K562 (cell line): ENCODE data around the gene SCN1B. TPM values are rescaled to one million over a fixed set of nuclear protein-coding genes. Genes with fewer than 3 reads are reported as not detected.

ENCODE experiments used
- ARNT ChIP-seq, 2 experiments: fragments of 450-650 bp; IDR thresholded peaks; 2 replicates each; pipeline ENCODE4 v1.6.1; 2016; ENCODE audit warnings: mild to moderate bottlenecking in 1 of 2
- DPF2 ChIP-seq: fragments of 450-650 bp; IDR thresholded peaks from 2 replicates; pipeline ENCODE4 v1.6.1; 2016
- HNRNPK ChIP-seq: fragments of 200-400 bp; formaldehyde crosslinking; IDR thresholded peaks from one replicate; pipeline ENCODE4 v1.6.1; 2018; ENCODE audit warnings: mild to moderate bottlenecking, low read depth, low read length; ENCODE audit not compliant: poor library complexity, severe bottlenecking
- IRF2 ChIP-seq: sonication (generic); formaldehyde crosslinking; IDR thresholded peaks from 2 replicates; pipeline ENCODE4 v1.8.1; 2022; ENCODE audit warnings: mild to moderate bottlenecking, missing genetic modification reagents
- KDM4B ChIP-seq, 2 experiments: fragments of 450-650 bp in 1 of 2; sonication (generic) in 1 of 2; IDR thresholded peaks; 2 replicates each; pipeline ENCODE4 v1.6.1; 2016 to 2017; ENCODE audit warnings: borderline replicate concordance in 2 of 2, antibody characterized with exemption in 1 of 2, low read depth in 1 of 2, mild to moderate bottlenecking in 1 of 2
- KLF16 ChIP-seq: IDR thresholded peaks from 2 replicates; pipeline ENCODE4 v1.6.1; 2016; ENCODE audit warnings: antibody characterized with exemption
- MEF2A ChIP-seq: IDR thresholded peaks from 2 replicates; pipeline ENCODE4 v1.6.1; 2011; ENCODE audit warnings: low read depth, mild to moderate bottlenecking, low read length, moderate library complexity; ENCODE audit not compliant: control insufficient read depth
- PRMT5 ChIP-seq: sonication (generic); formaldehyde crosslinking; IDR thresholded peaks from 2 replicates; pipeline ENCODE4 v1.5.0; 2020; ENCODE audit warnings: missing genetic modification reagents
- TRIM25 ChIP-seq: fragments of 450-650 bp; IDR thresholded peaks from 2 replicates; pipeline ENCODE4 v1.7.0; 2016; ENCODE audit warnings: borderline replicate concordance
- polyA plus RNA-seq, 8 experiments: library from polyadenylated mRNA; depleted of rRNA in 4 of 8; stranded (reverse) in 5 of 8; unstranded in 3 of 8; fragments of >200 nt; fragmentation: Nextera tagmentation in 2 of 8; fragmentation: Illumina TruSeq in 1 of 8; extraction: Ambion mirVana in 2 of 8; extraction: Trizol in 1 of 8; gene quantifications; 2 replicates each; pipeline versions ENCODE4 v1.2.1 to v1.2.3, GENCODE V29; 2011 to 2014; ENCODE audit warnings: inconsistent platforms in 1 of 8, missing spikeins in 1 of 8
- total RNA-seq, 7 experiments: library from RNA; depleted of rRNA in 6 of 7; stranded (reverse); fragments of >200 nt in 6 of 7; fragmentation: Illumina TruSeq in 2 of 7; extraction: Trizol in 2 of 7; gene quantifications; 2 replicates each; pipeline versions ENCODE4 v1.2.1 to v1.2.3, GENCODE V29; 2011 to 2021; ENCODE audit warnings: low replicate concordance in 1 of 7
- TF ChIP-seq, protein P1 (sequence below): fragments of 200-800 bp; sonication (Bioruptor generic); IDR thresholded peaks from 2 replicates; pipeline ENCODE4 v1.6.1; 2017; ENCODE audit warnings: missing genetic modification characterization, missing compliant biosample characterization

SCN1B gene
- total and polyA plus RNA-seq, 9 of the 15 experiments (the other 6 are each of a cell fraction or from before 2014, with no cell fraction given), result 0.03 to 2.5 (median 0.91) TPM

DNA sequence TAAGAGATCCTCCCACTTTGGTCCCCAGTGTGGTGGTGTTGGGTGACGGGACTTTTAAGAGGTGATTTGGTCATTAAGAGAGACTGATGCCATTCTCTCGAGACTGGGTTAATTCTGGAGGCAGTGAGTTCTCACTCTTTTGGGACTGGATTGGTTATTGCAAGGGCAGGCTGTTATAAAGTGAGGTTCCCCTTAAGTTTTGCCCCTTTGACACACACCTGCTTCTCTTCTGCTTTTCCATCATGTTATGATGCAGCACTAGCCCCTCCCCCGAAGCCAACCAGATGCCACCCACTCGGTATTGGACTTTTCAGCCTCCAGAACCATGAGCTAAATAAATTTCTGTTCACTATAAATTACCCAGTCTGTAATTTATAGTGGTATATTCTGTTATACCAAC is 46.5 kb upstream of the SCN1B start (continued):
- TF ChIP-seq TRIM25, result no peak
- TF ChIP-seq, protein P1, sequence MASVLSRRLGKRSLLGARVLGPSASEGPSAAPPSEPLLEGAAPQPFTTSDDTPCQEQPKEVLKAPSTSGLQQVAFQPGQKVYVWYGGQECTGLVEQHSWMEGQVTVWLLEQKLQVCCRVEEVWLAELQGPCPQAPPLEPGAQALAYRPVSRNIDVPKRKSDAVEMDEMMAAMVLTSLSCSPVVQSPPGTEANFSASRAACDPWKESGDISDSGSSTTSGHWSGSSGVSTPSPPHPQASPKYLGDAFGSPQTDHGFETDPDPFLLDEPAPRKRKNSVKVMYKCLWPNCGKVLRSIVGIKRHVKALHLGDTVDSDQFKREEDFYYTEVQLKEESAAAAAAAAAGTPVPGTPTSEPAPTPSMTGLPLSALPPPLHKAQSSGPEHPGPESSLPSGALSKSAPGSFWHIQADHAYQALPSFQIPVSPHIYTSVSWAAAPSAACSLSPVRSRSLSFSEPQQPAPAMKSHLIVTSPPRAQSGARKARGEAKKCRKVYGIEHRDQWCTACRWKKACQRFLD (CRISPR knock-in tag), result no peak
- no peak for TF ChIP-seq KDM4B (IDR thresholded peaks at IDR 0.05; ENCODE audit: borderline replicate concordance in 2 of 2, low read depth in 1 of 2)
- no peak for TF ChIP-seq PRMT5 (CRISPR knock-in tag)
- TF ChIP-seq ARNT (IDR thresholded peaks at IDR 0.05), result no peak
- no peak for TF ChIP-seq IRF2 (CRISPR knock-in tag)
- TF ChIP-seq KLF16, result no peak
- TF ChIP-seq MEF2A, result no peak
- no peak for TF ChIP-seq HNRNPK
- TF ChIP-seq DPF2, result no peak
